ENCODE measurements around the gene ARMC8.

ARMC8 gene

GRCh38 chr3:138200424-138200823, 13.3 kb downstream of the ARMC8 start:
- DNase-seq: no peak

GRCh38 chr3:138202945-138203701, 16.0 kb downstream of the ARMC8 start:
- no peak for DNase-seq

GRCh38 chr3:138203938-138204337, 16.8 kb downstream of the ARMC8 start:
- DNase-seq: no peak

GRCh38 chr3:138205527-138205926, 18.4 kb downstream of the ARMC8 start:
- DNase-seq: no peak

GRCh38 chr3:138206196-138206595, 19.1 kb downstream of the ARMC8 start:
- DNase-seq: no peak

DNA sequence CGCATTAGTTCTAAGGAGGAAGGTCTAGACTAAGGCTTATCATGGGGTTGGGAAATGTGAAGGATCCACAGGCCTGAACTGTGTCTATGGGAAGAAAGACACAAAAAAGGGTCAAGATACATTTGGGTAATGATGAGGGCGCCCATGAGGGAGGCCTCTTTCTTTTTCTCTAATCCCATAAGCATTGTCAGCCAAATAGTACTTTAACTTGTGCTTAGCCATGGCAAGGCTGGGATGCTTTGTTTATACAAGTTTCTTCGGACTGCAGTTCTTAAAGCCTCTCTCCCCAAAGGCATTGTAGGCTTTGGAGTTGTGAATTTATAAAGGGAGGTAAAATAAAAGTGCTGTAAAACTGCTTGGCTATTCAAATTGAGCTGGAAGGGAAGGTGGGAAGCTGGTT, 23.4 kb downstream of the ARMC8 start:
- DNase-seq: no peak

- no peak for DNase-seq
These were observed 26.4 kb downstream of the ARMC8 start for GRCh38 chr3:138213398-138214085.

DNA sequence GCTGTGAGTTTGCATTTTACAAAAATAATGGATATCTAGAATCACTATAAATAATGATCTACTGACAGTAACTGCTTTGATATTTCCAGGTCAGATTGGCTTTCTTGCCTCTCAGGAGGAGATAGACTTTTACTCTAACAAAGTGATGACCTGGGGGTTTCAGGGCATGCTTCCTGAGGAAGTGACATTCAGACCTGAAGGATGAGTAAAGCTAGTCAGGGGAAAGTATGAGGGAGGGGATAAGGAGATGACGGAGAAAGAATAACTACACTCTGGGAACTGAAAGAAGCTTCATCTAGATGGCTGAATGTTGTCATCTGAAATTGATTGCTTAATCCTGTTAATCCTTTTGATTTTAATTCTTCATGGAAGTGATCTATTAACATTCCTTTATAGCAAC, 32.2 kb downstream of the ARMC8 start:
- no peak for DNase-seq

- DNase-seq: no peak
These were observed 33.1 kb downstream of the ARMC8 start for GRCh38 chr3:138220242-138220641.

DNA sequence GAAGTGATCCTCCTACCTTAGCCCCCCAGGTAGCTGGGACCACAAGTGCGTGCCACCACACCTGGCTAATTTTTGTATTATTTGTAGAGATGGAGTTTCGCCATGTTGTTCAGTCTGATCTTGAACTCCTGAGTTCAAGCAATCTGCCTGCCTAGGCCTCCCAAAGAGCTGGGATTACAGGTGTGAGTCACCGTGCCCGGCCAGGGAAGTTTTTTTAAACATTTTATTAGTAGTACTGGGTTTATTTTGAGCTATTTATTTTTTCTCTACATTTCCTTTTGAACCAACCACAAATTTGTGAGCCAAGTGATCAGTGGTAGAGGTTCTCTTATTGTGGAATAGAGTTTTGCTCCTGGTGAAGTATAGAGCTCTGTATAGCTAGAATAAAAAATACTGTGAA, 33.7 kb downstream of the ARMC8 start:
- DNase-seq: no peak

DNA sequence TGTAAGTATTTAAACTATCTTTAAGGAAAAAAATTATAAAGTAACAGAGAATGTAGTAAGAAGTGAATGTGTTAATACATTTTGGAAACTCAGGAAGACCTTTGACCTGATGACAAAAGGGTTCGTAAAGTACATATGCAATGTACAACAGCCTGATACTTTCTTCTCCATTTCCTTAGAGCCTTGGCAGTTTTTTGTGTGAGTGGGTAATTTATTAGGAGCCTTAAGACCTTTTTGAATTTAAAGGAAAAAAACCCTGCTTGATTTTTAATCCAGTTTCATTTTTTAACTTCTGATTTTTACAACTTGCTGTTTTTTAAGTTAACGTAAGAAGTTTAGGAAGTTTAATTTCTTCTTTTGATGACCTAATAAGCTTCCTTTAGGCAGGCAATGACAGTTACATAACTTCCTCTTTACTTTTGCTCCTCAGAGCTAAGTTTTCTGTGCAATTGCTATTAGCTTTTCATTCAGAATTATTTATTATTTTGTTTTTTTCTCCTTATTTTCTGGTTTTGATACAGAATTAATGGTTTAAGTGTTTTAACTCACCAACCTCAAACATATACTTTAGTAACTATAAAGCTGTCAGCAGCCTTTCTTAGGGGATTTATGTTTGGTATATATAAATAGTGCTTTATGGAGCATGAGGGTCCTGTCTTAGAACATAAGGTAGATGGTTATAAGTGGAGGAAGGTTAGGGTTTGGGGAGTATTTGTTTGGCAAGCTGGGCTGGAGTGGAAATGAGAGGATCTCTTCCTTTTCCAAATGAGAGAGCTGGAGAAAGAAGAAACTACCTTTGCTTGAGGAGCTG, 35.2 kb downstream of the ARMC8 start:
- DNase-seq: no peak

DNA sequence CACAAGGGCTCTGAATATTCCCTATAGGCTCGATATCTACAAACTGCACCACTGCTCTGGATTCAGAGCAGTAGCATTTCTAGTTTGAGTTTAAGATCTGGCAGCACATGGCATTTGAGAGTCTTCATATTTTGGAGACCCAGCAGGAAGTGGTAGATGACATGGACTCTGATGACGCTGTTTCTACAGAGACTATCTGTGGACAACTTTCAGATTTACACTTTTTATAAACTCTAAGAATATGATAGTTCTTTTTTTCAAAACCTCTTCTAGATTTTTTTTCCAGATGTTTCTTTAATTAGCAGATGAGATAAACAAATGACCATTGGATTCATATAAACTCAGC, 35.8 kb downstream of the ARMC8 start:
- no peak for DNase-seq

- no peak for DNase-seq
These were observed 40.5 kb downstream of the ARMC8 start for GRCh38 chr3:138227650-138228049.

- DNase-seq: no peak
These were observed 43.4 kb downstream of the ARMC8 start for GRCh38 chr3:138230525-138230924.

GRCh38 chr3:138232705-138233364, 45.7 kb downstream of the ARMC8 start:
- no peak for DNase-seq

GRCh38 chr3:138234401-138235179, 47.5 kb downstream of the ARMC8 start:
- no peak for DNase-seq

GRCh38 chr3:138238711-138239110, 51.6 kb downstream of the ARMC8 start:
- no peak for DNase-seq

DNA sequence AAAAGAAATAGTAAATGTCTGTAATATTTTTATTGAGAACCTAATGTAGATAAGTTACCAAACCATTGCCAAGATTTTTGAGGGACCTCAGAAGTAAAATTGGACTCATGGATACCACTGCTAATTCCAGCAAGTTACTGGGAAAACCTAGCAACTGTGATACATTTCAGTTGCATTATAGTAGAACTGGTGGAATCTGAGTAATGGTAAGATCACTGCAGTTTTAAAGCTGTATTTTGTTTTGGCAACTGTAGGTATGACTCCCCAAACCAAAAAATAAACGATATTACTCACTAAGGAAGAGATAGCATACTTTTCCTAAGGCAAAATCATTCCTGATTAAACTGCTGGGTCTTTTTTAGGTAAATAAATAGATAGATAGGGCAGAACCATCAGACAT, 54.0 kb downstream of the ARMC8 start:
- DNase-seq: no peak

DNA sequence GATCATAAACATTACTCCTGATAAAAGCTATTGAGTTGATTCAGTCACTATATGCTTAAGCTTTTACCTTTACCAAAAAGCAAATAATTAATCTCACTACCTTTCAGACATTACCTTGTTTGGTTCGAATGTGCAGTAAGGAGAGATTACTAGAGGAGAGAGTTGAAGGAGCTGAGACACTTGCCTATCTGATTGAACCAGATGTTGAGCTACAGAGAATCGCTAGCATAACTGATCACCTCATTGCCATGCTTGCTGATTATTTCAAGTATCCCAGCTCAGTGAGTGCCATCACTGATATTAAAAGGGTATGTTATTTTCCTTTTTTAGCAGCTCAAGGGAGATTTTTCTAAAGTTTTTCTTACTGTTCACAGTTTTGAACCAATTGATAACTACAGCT, 54.6 kb downstream of the ARMC8 start:
- DNase-seq: no peak

DNA sequence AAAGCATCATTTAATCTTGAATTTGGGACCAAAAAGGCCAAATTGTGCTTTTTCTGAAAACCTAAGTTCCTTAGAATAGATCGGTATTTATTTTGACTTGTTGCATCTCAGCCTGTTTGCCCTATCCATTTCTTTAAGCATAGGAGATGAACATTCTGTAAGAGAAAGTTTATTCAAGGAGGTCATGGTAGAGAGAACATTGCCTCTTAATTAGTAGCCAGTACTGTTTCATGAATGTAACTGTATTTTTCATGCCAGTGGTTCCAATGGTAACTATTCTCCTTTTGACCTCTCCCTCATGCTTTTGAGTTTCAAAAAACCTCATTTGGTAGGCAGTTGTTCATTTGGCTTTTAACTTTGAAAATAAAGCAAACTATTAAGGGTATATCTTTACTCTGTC, 55.4 kb downstream of the ARMC8 start:
- DNase-seq: no peak

- DNase-seq: no peak
These were observed 57.9 kb downstream of the ARMC8 start for GRCh38 chr3:138245026-138245425.

- DNase-seq: no peak
These were observed 62.5 kb downstream of the ARMC8 start for GRCh38 chr3:138249636-138250035.

GRCh38 chr3:138253609-138254008, 66.5 kb downstream of the ARMC8 start:
- no peak for DNase-seq
